HEK293 (cell line): Measurements from ENCODE around the gene SELENOO.

Experiments used
- PRDM1 ChIP-seq: fragments of 450-650 bp; formaldehyde crosslinking; IDR thresholded peaks from 2 replicates; pipeline ENCODE4; 2016; ENCODE audit warnings: missing biosample characterization, missing genetic modification characterization
- SCRT2 ChIP-seq: fragments of 450-650 bp; formaldehyde crosslinking; IDR thresholded peaks from 2 replicates; pipeline ENCODE4 v1.5.1; 2016; ENCODE audit warnings: missing biosample characterization, missing genetic modification characterization
- SP3 ChIP-seq: fragments of 450-650 bp; formaldehyde crosslinking; IDR thresholded peaks from 2 replicates; pipeline ENCODE4 v1.5.1; 2016; ENCODE audit warnings: missing biosample characterization, missing genetic modification characterization
- SP7 ChIP-seq: fragments of 450-650 bp; formaldehyde crosslinking; IDR thresholded peaks from 2 replicates; pipeline ENCODE4 v1.5.1; 2016; ENCODE audit warnings: missing biosample characterization, missing genetic modification characterization
- YY2 ChIP-seq: fragments of 450-650 bp; formaldehyde crosslinking; IDR thresholded peaks from 2 replicates; pipeline ENCODE4 v1.5.1; 2016; ENCODE audit warnings: missing biosample characterization, missing genetic modification characterization
- ZBTB48 ChIP-seq: fragments of 450-650 bp; formaldehyde crosslinking; IDR thresholded peaks from 2 replicates; pipeline ENCODE4 v1.5.1; 2016; ENCODE audit warnings: missing biosample characterization, missing genetic modification characterization
- ZEB2 ChIP-seq: fragments of 450-650 bp; formaldehyde crosslinking; IDR thresholded peaks from 2 replicates; pipeline ENCODE4 v1.5.1; 2016; ENCODE audit warnings: missing biosample characterization, missing genetic modification characterization
- ZFP3 ChIP-seq: fragments of 450-650 bp; formaldehyde crosslinking; IDR thresholded peaks from 2 replicates; pipeline ENCODE4 v1.5.1; 2016; ENCODE audit warnings: low read depth, missing biosample characterization, missing genetic modification characterization
- ZFP69B ChIP-seq: fragments of 450-650 bp; formaldehyde crosslinking; IDR thresholded peaks from 2 replicates; pipeline ENCODE4 v1.5.1; 2016; ENCODE audit warnings: missing biosample characterization, missing genetic modification characterization
- ZNF2 ChIP-seq: fragments of 450-650 bp; formaldehyde crosslinking; IDR thresholded peaks from 2 replicates; pipeline ENCODE4 v1.5.1; 2016; ENCODE audit warnings: missing biosample characterization, missing genetic modification characterization
- ZNF239 ChIP-seq: fragments of 450-650 bp; formaldehyde crosslinking; IDR thresholded peaks from 2 replicates; pipeline ENCODE4 v1.5.1; 2016; ENCODE audit warnings: missing biosample characterization, missing genetic modification characterization
- ZNF394 ChIP-seq: fragments of 450-650 bp; formaldehyde crosslinking; IDR thresholded peaks from 2 replicates; pipeline ENCODE4 v1.5.1; 2016; ENCODE audit warnings: missing biosample characterization, missing genetic modification characterization, mild to moderate bottlenecking, moderate library complexity, borderline replicate concordance
- ZNF561 ChIP-seq: fragments of 450-650 bp; IDR thresholded peaks from 2 replicates; pipeline ENCODE4 v1.5.1; 2018; ENCODE audit warnings: missing biosample characterization, missing genetic modification characterization, borderline replicate concordance
- ZSCAN30 ChIP-seq: fragments of 450-650 bp; IDR thresholded peaks from 2 replicates; pipeline ENCODE4 v1.5.1; 2018; ENCODE audit warnings: missing biosample characterization, mild to moderate bottlenecking, missing genetic modification characterization, moderate library complexity
- TF ChIP-seq, protein P1 (sequence below): fragments of 450-650 bp; formaldehyde crosslinking; IDR thresholded peaks from 2 replicates; pipeline ENCODE4 v1.5.1; 2016; ENCODE audit warnings: missing biosample characterization, missing genetic modification characterization, borderline replicate concordance
- TF ChIP-seq, protein P2 (sequence below): fragments of 450-650 bp; formaldehyde crosslinking; conservative IDR thresholded peaks from 2 replicates; pipeline ENCODE4 v1.5.1; 2016; ENCODE audit warnings: low read depth, missing biosample characterization, missing genetic modification characterization
- TF ChIP-seq, protein P3 (sequence below): fragments of 450-650 bp; formaldehyde crosslinking; IDR thresholded peaks from 2 replicates; pipeline ENCODE4 v1.5.1; 2017; ENCODE audit warnings: missing biosample characterization, mild to moderate bottlenecking, missing genetic modification characterization, moderate library complexity
- TF ChIP-seq, protein P4 (sequence below): fragments of 450-650 bp; formaldehyde crosslinking; IDR thresholded peaks from 2 replicates; pipeline ENCODE4 v1.5.1; 2017; ENCODE audit warnings: missing biosample characterization, missing genetic modification characterization
- TF ChIP-seq, protein P5 (sequence below): fragments of 450-650 bp; IDR thresholded peaks from 2 replicates; pipeline ENCODE4 v1.5.1; 2018; ENCODE audit warnings: missing biosample characterization, mild to moderate bottlenecking, missing genetic modification characterization
- TF ChIP-seq, protein P6 (sequence below): fragments of 450-650 bp; formaldehyde crosslinking; IDR thresholded peaks from 2 replicates; pipeline ENCODE4 v1.5.1; 2016; ENCODE audit warnings: missing biosample characterization, missing genetic modification characterization

The SELENOO gene

DNA sequence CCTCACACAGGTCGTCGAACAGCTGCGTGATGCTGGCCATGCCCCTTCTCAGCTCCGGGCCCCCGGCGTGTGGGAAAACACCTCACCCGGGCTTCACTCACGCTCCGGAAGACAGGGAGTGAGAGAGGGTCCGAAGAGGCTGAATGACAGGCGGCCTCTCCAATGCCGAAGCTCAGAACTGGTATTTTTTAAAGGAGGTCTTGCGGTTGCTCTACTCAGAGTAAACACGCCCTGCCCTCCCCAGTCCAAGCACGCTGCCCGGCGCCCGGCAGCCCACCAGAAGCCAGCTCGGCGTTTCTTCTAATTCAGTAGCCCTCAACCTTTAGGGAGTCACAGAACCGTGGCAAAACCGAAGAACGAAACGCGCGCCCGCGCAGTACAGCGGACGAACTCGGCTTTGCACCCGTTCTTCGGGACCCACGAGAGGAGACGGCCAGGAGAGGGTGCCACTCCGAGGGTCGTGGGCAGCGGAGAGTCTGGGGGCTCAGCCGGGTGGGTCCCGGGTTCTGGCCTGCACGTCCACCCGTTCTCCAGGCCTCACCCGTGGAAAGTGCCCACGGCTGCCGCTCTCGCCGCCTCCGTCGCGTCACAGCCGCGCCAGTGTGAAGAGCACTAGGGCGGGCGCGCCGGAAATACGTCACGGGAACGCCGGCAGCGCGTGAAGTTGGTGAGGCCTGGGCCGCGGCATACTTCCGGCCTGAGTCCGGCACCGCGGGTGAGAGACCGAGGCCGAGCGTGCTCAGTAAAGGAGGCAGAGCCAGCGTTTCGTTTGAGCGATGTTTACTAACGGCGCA lies 43.8 kb downstream of the SELENOO start, which contains the start of gene TUBGCP6 (continued):
- TF ChIP-seq, protein P1, sequence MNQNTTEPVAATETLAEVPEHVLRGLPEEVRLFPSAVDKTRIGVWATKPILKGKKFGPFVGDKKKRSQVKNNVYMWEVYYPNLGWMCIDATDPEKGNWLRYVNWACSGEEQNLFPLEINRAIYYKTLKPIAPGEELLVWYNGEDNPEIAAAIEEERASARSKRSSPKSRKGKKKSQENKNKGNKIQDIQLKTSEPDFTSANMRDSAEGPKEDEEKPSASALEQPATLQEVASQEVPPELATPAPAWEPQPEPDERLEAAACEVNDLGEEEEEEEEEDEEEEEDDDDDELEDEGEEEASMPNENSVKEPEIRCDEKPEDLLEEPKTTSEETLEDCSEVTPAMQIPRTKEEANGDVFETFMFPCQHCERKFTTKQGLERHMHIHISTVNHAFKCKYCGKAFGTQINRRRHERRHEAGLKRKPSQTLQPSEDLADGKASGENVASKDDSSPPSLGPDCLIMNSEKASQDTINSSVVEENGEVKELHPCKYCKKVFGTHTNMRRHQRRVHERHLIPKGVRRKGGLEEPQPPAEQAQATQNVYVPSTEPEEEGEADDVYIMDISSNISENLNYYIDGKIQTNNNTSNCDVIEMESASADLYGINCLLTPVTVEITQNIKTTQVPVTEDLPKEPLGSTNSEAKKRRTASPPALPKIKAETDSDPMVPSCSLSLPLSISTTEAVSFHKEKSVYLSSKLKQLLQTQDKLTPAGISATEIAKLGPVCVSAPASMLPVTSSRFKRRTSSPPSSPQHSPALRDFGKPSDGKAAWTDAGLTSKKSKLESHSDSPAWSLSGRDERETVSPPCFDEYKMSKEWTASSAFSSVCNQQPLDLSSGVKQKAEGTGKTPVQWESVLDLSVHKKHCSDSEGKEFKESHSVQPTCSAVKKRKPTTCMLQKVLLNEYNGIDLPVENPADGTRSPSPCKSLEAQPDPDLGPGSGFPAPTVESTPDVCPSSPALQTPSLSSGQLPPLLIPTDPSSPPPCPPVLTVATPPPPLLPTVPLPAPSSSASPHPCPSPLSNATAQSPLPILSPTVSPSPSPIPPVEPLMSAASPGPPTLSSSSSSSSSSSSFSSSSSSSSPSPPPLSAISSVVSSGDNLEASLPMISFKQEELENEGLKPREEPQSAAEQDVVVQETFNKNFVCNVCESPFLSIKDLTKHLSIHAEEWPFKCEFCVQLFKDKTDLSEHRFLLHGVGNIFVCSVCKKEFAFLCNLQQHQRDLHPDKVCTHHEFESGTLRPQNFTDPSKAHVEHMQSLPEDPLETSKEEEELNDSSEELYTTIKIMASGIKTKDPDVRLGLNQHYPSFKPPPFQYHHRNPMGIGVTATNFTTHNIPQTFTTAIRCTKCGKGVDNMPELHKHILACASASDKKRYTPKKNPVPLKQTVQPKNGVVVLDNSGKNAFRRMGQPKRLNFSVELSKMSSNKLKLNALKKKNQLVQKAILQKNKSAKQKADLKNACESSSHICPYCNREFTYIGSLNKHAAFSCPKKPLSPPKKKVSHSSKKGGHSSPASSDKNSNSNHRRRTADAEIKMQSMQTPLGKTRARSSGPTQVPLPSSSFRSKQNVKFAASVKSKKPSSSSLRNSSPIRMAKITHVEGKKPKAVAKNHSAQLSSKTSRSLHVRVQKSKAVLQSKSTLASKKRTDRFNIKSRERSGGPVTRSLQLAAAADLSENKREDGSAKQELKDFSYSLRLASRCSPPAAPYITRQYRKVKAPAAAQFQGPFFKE (tag by site-specific recombination) = no peak
- TF ChIP-seq ZEB2 (peak; percentile 87), ZSCAN30 (tag by site-specific recombination) (0 out of 2 replicates have a peak, but pooled peaks have one; percentile 47), SP7 (tag by site-specific recombination) (peak; percentile 71), ZNF239 (no peak), SCRT2 (0 out of 2 replicates have a peak, but pooled peaks have one; percentile 2), SP3 (tag by site-specific recombination) (peak; percentile 89), PRDM1 (peak; percentile 16; the same call in 1 of the 2 replicates), ZNF394 (tag by site-specific recombination) (peak; percentile 15; the same call in 1 of the 2 replicates), ZNF2 (peak; percentile 75), ZFP69B (no peak), ZFP3 (tag by site-specific recombination) (no peak), ZBTB48 (tag by site-specific recombination) (peak; percentile 33; the same call in 1 of the 2 replicates), YY2 (tag by site-specific recombination) (peak; percentile 52; the same call in 1 of the 2 replicates), ZNF561 (peak; percentile 61)
- TF ChIP-seq, protein P2, sequence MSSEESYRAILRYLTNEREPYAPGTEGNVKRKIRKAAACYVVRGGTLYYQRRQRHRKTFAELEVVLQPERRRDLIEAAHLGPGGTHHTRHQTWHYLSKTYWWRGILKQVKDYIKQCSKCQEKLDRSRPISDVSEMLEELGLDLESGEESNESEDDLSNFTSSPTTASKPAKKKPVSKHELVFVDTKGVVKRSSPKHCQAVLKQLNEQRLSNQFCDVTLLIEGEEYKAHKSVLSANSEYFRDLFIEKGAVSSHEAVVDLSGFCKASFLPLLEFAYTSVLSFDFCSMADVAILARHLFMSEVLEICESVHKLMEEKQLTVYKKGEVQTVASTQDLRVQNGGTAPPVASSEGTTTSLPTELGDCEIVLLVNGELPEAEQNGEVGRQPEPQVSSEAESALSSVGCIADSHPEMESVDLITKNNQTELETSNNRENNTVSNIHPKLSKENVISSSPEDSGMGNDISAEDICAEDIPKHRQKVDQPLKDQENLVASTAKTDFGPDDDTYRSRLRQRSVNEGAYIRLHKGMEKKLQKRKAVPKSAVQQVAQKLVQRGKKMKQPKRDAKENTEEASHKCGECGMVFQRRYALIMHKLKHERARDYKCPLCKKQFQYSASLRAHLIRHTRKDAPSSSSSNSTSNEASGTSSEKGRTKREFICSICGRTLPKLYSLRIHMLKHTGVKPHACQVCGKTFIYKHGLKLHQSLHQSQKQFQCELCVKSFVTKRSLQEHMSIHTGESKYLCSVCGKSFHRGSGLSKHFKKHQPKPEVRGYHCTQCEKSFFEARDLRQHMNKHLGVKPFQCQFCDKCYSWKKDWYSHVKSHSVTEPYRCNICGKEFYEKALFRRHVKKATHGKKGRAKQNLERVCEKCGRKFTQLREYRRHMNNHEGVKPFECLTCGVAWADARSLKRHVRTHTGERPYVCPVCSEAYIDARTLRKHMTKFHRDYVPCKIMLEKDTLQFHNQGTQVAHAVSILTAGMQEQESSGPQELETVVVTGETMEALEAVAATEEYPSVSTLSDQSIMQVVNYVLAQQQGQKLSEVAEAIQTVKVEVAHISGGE (tag by site-specific recombination) = peak; percentile 95
- TF ChIP-seq, protein P3, sequence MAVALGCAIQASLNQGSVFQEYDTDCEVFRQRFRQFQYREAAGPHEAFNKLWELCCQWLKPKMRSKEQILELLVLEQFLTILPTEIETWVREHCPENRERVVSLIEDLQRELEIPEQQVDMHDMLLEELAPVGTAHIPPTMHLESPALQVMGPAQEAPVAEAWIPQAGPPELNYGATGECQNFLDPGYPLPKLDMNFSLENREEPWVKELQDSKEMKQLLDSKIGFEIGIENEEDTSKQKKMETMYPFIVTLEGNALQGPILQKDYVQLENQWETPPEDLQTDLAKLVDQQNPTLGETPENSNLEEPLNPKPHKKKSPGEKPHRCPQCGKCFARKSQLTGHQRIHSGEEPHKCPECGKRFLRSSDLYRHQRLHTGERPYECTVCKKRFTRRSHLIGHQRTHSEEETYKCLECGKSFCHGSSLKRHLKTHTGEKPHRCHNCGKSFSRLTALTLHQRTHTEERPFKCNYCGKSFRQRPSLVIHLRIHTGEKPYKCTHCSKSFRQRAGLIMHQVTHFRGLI (tag by site-specific recombination) = no peak
- TF ChIP-seq, protein P4, sequence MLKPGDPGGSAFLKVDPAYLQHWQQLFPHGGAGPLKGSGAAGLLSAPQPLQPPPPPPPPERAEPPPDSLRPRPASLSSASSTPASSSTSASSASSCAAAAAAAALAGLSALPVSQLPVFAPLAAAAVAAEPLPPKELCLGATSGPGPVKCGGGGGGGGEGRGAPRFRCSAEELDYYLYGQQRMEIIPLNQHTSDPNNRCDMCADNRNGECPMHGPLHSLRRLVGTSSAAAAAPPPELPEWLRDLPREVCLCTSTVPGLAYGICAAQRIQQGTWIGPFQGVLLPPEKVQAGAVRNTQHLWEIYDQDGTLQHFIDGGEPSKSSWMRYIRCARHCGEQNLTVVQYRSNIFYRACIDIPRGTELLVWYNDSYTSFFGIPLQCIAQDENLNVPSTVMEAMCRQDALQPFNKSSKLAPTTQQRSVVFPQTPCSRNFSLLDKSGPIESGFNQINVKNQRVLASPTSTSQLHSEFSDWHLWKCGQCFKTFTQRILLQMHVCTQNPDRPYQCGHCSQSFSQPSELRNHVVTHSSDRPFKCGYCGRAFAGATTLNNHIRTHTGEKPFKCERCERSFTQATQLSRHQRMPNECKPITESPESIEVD (tag by site-specific recombination) = no peak
- TF ChIP-seq, protein P5, sequence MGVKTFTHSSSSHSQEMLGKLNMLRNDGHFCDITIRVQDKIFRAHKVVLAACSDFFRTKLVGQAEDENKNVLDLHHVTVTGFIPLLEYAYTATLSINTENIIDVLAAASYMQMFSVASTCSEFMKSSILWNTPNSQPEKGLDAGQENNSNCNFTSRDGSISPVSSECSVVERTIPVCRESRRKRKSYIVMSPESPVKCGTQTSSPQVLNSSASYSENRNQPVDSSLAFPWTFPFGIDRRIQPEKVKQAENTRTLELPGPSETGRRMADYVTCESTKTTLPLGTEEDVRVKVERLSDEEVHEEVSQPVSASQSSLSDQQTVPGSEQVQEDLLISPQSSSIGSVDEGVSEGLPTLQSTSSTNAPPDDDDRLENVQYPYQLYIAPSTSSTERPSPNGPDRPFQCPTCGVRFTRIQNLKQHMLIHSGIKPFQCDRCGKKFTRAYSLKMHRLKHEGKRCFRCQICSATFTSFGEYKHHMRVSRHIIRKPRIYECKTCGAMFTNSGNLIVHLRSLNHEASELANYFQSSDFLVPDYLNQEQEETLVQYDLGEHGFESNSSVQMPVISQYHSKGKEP (tag by site-specific recombination) = no peak
- TF ChIP-seq, protein P6, sequence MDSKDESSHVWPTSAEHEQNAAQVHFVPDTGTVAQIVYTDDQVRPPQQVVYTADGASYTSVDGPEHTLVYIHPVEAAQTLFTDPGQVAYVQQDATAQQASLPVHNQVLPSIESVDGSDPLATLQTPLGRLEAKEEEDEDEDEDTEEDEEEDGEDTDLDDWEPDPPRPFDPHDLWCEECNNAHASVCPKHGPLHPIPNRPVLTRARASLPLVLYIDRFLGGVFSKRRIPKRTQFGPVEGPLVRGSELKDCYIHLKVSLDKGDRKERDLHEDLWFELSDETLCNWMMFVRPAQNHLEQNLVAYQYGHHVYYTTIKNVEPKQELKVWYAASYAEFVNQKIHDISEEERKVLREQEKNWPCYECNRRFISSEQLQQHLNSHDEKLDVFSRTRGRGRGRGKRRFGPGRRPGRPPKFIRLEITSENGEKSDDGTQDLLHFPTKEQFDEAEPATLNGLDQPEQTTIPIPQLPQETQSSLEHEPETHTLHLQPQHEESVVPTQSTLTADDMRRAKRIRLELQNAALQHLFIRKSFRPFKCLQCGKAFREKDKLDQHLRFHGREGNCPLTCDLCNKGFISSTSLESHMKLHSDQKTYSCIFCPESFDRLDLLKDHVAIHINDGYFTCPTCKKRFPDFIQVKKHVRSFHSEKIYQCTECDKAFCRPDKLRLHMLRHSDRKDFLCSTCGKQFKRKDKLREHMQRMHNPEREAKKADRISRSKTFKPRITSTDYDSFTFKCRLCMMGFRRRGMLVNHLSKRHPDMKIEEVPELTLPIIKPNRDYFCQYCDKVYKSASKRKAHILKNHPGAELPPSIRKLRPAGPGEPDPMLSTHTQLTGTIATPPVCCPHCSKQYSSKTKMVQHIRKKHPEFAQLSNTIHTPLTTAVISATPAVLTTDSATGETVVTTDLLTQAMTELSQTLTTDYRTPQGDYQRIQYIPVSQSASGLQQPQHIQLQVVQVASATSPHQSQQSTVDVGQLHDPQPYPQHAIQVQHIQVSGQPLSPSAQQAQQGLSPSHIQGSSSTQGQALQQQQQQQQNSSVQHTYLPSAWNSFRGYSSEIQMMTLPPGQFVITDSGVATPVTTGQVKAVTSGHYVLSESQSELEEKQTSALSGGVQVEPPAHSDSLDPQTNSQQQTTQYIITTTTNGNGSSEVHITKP (tag by site-specific recombination) = peak; percentile 64
